Suprapubic skin (tissue), 4 donors: ENCODE measurements around the gene FOXO3.

Experiments
- EP300 ChIP-seq: sonication (generic); formaldehyde crosslinking; IDR thresholded peaks from one replicate; pipeline ENCODE4 v1.6.1; 2017; ENCODE audit warnings: antibody characterized with exemption
- POLR2A ChIP-seq, 2 donors: fragments of 450-650 bp; IDR thresholded peaks; one replicate each; pipeline ENCODE4 v1.6.1; 2017; ENCODE audit warnings: antibody characterized with exemption in 2 of 2, mild to moderate bottlenecking in 2 of 2, moderate library complexity in 2 of 2
- POLR2AphosphoS5 ChIP-seq, 3 donors: sonication (generic); formaldehyde crosslinking; IDR thresholded peaks; one replicate each; pipeline ENCODE4 v1.6.1; 2017; ENCODE audit warnings: antibody characterized with exemption in 3 of 3
- TF ChIP-seq, protein P1 (sequence below), 2 donors: fragments of 200-600 bp in 1 of 2; fragments of 450-650 bp in 1 of 2; sonication (generic) in 1 of 2; IDR thresholded peaks; one replicate each; pipeline ENCODE4 v1.5.1; 2016 to 2019; ENCODE audit warnings: antibody characterized with exemption in 2 of 2, mild to moderate bottlenecking in 1 of 2, moderate library complexity in 1 of 2

GRCh38 chr6:108660251-108660650 lies 99.5 kb downstream of the FOXO3 start:
- TF ChIP-seq, protein P1, sequence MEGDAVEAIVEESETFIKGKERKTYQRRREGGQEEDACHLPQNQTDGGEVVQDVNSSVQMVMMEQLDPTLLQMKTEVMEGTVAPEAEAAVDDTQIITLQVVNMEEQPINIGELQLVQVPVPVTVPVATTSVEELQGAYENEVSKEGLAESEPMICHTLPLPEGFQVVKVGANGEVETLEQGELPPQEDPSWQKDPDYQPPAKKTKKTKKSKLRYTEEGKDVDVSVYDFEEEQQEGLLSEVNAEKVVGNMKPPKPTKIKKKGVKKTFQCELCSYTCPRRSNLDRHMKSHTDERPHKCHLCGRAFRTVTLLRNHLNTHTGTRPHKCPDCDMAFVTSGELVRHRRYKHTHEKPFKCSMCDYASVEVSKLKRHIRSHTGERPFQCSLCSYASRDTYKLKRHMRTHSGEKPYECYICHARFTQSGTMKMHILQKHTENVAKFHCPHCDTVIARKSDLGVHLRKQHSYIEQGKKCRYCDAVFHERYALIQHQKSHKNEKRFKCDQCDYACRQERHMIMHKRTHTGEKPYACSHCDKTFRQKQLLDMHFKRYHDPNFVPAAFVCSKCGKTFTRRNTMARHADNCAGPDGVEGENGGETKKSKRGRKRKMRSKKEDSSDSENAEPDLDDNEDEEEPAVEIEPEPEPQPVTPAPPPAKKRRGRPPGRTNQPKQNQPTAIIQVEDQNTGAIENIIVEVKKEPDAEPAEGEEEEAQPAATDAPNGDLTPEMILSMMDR (IDR thresholded peaks at IDR 0.05), result no peak
- no peak for TF ChIP-seq POLR2AphosphoS5 (IDR thresholded peaks at IDR 0.05)
- no peak for TF ChIP-seq POLR2A (IDR thresholded peaks at IDR 0.05)
- no peak for TF ChIP-seq EP300
